HL-60/S4 treated with retinoic acid at 250 ng/mL for 4 days and 3 days (cell line): ENCODE results near the gene RARG.
"Not testable (repeated sequence)": the region's sequence is repeated elsewhere in the genome, so short reads cannot be mapped to it uniquely, and the experiment has no call there.

Experiments
- in situ Hi-C: fragments of 300-500 bp; cut with MboI; formaldehyde crosslinking; loops from 2 replicates; pipeline ENCODE4 v1.7.0; 2022; ENCODE audit warnings: low sequenced_read_pairs

RARG gene

GRCh38 chr12:53212931-53213330 is 19.1 kb downstream of the RARG start:
- in situ Hi-C loops = loop anchor here (10.0 kb wide), 1 partner anchor 72 kb away; no protein-coding TSS in a partner anchor

GRCh38 chr12:53211476-53212381 is 20.3 kb downstream of the RARG start:
- in situ Hi-C loops = loop anchor here (10.0 kb wide), 1 partner anchor 73 kb away; no protein-coding TSS in a partner anchor

- in situ Hi-C loops = loop anchor here (10.0 kb wide), 1 partner anchor 74 kb away; no protein-coding TSS in a partner anchor
Measured at GRCh38 chr12:53210843-53211242, 21.2 kb downstream of the RARG start.

GRCh38 chr12:53208877-53209463 is 23.0 kb downstream of the RARG start:
- in situ Hi-C loops = no loop called here

- in situ Hi-C loops = no loop called here
Measured at GRCh38 chr12:53208435-53208834, 23.6 kb downstream of the RARG start.

- in situ Hi-C loops = no loop called here
Measured at GRCh38 chr12:53207042-53207441, 25.0 kb downstream of the RARG start, which contains the start of gene ITGB7. ITGB7 (minus strand) TSS chr12:53207251; CDS start chr12:53200443, 6,808 bp downstream.

GRCh38 chr12:53205747-53206419 is 26.1 kb downstream of the RARG start:
- in situ Hi-C loops = no loop called here

GRCh38 chr12:53204351-53204750 is 27.7 kb downstream of the RARG start:
- in situ Hi-C loops = no loop called here

- in situ Hi-C loops = not testable (repeated sequence)
Measured at GRCh38 chr12:53202316-53202715, 29.7 kb downstream of the RARG start.

- in situ Hi-C loops = no loop called here
Measured at GRCh38 chr12:53201639-53202038, 30.4 kb downstream of the RARG start.

- in situ Hi-C loops = no loop called here
Measured at GRCh38 chr12:53201177-53201541, 30.9 kb downstream of the RARG start.

GRCh38 chr12:53200458-53201176 is 31.4 kb downstream of the RARG start:
- in situ Hi-C loops = no loop called here

- in situ Hi-C loops = no loop called here
Measured at GRCh38 chr12:53200107-53200457, 31.9 kb downstream of the RARG start.

- in situ Hi-C loops = no loop called here
Measured at GRCh38 chr12:53199700-53200099, 32.3 kb downstream of the RARG start.

GRCh38 chr12:53198486-53199110 is 33.4 kb downstream of the RARG start:
- in situ Hi-C loops = no loop called here

- in situ Hi-C loops = no loop called here
Measured at GRCh38 chr12:53197011-53197640, 34.9 kb downstream of the RARG start.

GRCh38 chr12:53196486-53196885 is 35.5 kb downstream of the RARG start:
- in situ Hi-C loops = no loop called here

- in situ Hi-C loops = no loop called here
Measured at GRCh38 chr12:53195516-53196420, 36.2 kb downstream of the RARG start.

GRCh38 chr12:53194973-53195372 is 37.0 kb downstream of the RARG start:
- in situ Hi-C loops = no loop called here
